K562 (cell line): Measurements from ENCODE around the gene LILRB3.
"Not testable (repeated sequence)": the region's sequence is repeated elsewhere in the genome, so short reads cannot be mapped to it uniquely, and the experiment has no call there.

Experiments
- FOS ChIP-seq: IDR thresholded peaks from 3 replicates; pipeline ENCODE4 v1.6.1; 2011; ENCODE audit not compliant: insufficient read length; ENCODE audit errors: extremely low read depth
- FOXK1 ChIP-seq: sonication (generic); formaldehyde crosslinking; IDR thresholded peaks from 2 replicates; pipeline ENCODE4 v1.8.0; 2022; ENCODE audit warnings: missing genetic modification reagents, mild to moderate bottlenecking, borderline replicate concordance
- NFRKB ChIP-seq: fragments of 450-650 bp; IDR thresholded peaks from 2 replicates; pipeline ENCODE4 v1.6.1; 2016; ENCODE audit warnings: low read depth
- NR2C2 ChIP-seq, 2 experiments: fragments of 200-800 bp in 1 of 2; sonication (Bioruptor generic) in 1 of 2; sonication (generic) in 1 of 2; formaldehyde crosslinking in 1 of 2; IDR thresholded peaks; 2 replicates each; pipeline versions ENCODE4 v1.6.1 to v1.8.0; 2016 to 2022; ENCODE audit warnings: mild to moderate bottlenecking in 1 of 2, missing compliant biosample characterization in 1 of 2, missing genetic modification characterization in 1 of 2, missing genetic modification reagents in 1 of 2
- POLR2A ChIP-seq: fragments of 450-650 bp; conservative IDR thresholded peaks from 2 replicates; pipeline ENCODE4 v1.6.1; 2016
- TFAP4 ChIP-seq: sonication (generic); formaldehyde crosslinking; IDR thresholded peaks from 2 replicates; pipeline ENCODE4 v1.8.0; 2022; ENCODE audit warnings: missing genetic modification reagents, mild to moderate bottlenecking, moderate library complexity, borderline replicate concordance
- TF ChIP-seq, protein P1 (sequence below), 3 experiments: IDR thresholded peaks in 2 of 3; conservative IDR thresholded peaks in 1 of 3; 2 replicates each; pipeline ENCODE4 v1.5.1; 2011 to 2012; ENCODE audit warnings: low read length in 3 of 3, mild to moderate bottlenecking in 3 of 3, control low read depth in 2 of 3, improper control_type of control experiment in 1 of 3, inconsistent platforms in 1 of 3, low read depth in 1 of 3, mixed read lengths in 1 of 3, moderate library complexity in 1 of 3; ENCODE audit not compliant: insufficient read depth in 2 of 3

DNA sequence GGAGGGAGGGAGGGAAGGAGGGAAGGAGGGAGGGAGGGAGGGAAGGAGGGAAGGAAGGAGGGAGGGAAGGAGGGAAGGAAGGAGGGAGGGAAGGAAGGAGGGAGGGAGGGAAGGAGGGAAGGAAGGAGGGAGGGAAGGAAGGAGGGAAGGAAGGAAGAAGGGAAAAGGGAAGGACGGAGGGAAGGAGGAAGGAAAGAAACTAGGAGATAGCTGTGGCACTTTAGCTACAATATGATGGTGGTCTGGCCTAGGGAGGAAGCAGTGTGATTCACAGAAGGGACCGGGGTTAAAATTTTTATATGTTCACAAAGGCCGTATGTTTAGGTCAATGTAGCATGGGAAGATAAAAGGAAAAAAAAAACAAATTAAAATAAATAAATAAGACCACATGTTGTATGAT, 40.9 kb downstream of the LILRB3 start:
- TF ChIP-seq FOXK1 (CRISPR knock-in tag); NFRKB; FOS; TFAP4 (CRISPR knock-in tag); POLR2A; NR2C2 (CRISPR knock-in tag; IDR thresholded peaks at IDR 0.05); NR2C2 (tag; IDR thresholded peaks at IDR 0.05): not testable (repeated sequence)
- TF ChIP-seq, protein P1, sequence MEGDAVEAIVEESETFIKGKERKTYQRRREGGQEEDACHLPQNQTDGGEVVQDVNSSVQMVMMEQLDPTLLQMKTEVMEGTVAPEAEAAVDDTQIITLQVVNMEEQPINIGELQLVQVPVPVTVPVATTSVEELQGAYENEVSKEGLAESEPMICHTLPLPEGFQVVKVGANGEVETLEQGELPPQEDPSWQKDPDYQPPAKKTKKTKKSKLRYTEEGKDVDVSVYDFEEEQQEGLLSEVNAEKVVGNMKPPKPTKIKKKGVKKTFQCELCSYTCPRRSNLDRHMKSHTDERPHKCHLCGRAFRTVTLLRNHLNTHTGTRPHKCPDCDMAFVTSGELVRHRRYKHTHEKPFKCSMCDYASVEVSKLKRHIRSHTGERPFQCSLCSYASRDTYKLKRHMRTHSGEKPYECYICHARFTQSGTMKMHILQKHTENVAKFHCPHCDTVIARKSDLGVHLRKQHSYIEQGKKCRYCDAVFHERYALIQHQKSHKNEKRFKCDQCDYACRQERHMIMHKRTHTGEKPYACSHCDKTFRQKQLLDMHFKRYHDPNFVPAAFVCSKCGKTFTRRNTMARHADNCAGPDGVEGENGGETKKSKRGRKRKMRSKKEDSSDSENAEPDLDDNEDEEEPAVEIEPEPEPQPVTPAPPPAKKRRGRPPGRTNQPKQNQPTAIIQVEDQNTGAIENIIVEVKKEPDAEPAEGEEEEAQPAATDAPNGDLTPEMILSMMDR (IDR thresholded peaks at IDR 0.05 in 2 of 3, conservative IDR thresholded peaks at IDR 0.05 in 1 of 3; ENCODE audit: insufficient read depth in 2 of 3, low read depth in 1 of 3, low read length in 3 of 3): not testable (repeated sequence)
